NCI-H146 (cell line): ENCODE results near the gene STK32C.

Experiments
- DNase-seq: peaks from one replicate; lab custom pipeline; 2025; lab: John Stamatoyannopoulos, UW

STK32C gene

DNA sequence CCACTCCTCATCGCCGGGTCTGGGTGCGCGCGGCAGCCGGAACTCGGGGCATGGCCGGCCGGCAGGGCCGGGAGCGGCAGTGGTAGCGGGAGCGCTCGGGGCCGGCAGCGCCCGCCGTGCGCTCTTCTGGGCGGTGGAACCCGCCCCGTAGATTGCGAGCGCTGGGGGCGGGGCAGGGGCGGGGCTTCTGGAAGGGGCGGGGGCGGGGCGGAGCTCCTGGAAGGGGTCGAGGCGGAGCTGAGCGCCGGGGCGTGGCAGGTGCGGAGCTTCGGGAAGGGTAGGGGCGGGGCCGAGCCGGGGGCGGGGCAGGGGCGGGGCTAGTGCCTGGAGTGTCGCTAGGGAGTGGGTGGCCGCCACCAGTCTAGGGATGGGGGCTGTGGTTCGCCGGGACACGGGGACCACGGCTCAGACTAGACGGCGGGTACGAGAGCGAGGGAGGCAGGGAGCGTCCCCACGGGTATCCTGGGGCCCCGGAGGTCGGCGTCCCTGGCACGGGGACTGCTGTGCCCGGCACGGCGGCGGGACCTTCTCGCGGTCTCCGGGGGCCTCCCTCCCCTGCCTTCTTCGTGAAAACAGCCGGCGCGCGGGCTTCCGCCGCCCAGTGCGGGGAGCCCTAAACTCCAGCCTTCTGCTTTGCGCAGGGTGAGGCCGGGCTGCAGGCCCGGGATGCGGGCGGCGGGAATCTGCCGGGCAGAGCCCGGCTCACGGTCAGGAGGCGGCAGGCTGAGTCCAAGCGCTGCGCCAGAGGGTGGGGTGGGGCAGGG lies at the start of gene STK32C:
TSS of gene STK32C (minus strand) at position 128 of the 764 bp plus-strand sequence. CDS start at position 11, 117 bp downstream.
- peak; percentile 91 for DNase-seq

DNA sequence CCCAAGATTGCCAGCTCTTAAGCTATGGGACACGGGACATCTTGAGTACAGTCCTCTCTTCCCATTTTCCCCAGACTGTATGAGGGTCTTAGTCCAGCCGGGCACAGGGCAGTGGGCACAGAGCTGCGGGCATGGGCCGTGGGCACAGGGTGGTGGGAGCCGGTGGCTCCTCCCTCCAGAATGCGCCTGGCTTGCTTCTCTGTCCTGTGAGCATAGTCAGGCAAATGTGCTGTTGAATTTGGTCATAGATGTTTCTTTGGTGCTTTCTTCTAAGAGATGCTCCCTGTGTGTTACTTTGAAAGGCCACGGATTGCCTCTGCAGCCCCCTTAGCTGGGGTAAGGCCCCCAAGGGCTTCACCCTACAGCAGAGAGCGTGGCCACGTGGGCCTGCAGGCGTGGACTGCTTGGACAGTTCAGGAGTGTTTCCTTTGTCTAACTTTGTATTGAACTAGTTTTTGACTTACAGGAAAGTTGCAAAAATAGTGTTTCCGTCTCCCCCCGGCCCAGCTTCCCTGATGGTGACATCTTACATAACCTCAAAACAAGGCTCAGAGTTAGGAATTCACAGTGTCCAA lies 49.0 kb upstream of the STK32C start:
- DNase-seq = no peak

DNA sequence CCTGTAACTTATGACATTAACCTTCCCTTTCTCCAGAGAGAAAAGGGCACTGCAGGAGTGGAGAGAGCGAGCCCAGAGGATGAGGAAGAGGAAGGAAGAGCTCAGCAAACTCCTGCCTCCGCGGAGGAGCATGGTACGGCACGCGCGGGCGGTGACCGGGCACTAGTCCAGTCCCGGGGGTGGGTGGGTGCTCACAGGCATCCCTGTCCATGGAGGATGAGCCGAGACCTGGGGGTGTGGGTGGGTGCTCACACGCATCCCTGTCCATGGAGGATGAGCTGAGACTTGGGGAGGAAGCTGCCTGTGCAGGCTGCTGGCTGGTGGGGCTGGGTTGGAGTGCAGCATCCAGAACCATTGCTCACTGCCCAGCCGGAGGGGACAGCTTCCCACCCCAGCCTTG lies 48.0 kb upstream of the STK32C start:
- no peak for DNase-seq

DNA sequence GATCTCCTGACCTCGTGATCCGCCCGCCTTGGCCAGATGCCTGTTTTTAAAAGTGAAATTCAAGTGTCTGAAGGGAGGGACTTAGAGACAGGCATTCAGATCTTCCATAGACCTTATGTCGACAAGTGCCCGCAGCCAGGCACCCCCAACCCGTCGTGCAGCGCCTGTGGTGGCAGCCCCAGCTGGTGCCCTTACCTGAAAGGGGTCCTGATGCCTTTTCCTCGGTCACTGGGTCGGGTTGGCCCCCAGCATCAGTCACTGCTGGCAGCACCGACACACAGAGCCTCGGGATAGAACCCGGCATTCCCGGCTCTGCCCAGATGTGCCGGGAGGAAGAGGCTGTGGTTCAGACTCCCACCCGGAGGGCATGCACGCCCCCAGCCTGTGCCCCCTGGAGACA lies 47.5 kb upstream of the STK32C start:
- DNase-seq = no peak

DNA sequence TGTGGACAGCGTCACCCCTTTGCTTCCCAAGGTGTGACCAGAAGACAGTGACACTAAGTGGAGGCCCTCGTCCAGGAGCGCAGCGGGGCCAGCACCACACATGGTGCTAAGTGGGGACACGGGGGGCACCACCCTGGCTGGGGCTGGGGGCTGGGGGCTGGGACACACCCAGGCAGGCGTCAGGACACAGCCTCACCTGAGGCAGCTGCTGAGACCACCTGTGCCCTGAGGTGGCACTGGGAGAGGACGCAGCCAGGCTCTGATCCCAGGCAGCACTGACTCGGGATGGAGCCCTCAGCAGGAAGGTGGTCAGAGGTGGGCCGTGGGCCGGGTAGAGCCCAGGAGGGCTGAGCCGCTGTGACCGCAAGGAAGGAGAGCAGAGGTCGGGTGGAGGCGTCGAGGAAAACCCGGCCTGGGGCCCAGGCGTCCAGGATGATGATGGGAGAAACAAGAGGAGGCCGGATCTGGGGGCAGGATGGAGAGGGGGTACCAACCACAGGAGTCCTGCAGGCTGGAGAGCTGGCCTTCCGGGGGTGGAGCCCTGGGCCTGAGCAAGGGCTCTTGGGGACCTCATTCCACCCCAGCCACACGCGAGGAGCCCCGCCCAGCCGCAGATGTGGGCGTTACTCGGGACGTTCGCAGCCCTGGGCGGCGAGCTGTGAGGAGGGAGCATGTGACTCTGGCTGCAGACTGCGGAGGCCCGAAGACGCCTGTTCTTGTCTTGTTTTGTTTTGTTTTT lies 46.8 kb upstream of the STK32C start:
- no peak for DNase-seq

DNA sequence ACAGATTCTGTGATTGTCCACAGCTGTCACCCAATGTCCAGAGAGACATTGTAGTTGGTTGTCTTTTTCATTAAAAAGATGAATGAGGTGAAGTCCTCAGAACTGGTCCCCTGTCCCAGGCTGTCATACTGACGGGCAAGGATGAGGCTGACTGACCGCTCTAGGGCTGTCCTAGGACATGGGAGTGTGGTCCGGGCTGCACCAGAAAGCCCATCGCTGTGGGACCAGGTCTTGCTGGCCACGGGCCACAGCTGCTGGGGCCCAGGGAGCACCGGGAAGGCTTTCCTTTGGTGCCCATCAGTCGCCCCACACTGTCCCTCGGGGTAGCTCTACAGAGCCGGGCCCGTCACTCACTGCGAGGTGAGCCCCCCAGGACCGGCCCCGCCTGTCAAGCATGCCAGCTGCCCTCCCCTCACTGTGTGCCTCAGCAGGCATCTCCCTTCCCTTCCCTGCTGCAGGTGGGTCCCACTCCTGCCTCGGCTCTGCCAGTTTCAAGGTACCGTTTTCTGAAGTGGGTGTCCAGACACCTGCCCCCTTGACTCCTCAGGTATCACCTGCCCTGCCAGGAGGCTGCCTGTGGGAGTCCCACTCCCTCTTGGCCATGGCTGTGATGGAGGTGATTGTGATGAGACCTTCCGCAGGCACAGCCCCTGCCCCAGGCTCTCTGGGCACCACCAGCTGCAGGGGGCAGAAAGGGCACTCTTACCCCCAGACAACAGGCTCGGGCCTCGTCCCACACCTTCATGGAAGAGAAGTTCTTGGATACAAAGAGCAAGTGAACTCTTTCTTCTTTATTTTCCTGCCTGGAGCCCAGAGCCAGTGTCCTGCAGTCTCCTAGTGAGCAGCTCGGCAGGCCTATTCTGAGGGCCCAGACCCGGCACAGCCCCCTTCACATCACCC lies 46.0 kb upstream of the STK32C start:
- no peak for DNase-seq

DNA sequence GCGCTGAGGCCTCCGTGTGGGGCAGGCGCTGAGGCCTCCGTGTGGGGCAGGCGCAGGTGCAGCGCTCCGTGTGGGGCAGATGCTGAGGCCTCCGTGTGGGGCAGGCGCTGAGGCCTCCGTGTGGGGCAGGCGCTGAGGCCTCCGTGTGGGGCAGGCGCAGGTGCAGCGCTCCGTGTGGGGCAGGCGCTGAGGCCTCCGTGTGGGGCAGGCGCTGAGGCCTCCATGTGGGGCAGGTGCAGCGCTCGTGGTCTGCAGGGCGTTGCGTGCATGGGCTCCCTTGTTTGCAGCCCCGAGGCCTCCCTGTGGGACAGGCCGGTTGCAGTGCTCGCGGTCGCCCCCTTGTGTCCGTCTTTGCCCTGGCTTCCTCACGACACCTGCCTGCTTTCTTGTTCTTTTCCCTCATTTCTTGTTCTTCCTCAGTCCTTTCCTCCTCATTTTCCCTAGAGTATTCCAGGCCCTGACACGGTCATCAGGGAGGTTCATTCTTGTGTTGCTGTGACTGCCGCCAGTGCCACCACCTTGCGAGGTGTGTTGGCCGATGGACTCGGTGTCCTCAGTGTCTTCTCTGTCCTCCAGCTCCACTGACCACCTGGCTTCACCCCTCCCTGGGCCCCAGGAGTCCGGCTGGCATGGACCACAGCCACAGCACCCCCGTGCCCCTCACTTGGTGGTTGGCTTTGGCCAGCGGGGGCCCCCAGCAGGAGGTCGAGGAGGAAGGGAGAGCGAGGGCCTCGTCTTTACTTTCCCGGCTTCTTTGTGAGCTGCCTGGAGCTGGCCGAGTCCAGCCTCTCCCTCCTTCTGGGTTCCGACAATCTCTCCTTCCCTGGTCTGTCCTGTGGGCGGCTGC lies 44.9 kb upstream of the STK32C start:
- peak; percentile 23 for DNase-seq

DNA sequence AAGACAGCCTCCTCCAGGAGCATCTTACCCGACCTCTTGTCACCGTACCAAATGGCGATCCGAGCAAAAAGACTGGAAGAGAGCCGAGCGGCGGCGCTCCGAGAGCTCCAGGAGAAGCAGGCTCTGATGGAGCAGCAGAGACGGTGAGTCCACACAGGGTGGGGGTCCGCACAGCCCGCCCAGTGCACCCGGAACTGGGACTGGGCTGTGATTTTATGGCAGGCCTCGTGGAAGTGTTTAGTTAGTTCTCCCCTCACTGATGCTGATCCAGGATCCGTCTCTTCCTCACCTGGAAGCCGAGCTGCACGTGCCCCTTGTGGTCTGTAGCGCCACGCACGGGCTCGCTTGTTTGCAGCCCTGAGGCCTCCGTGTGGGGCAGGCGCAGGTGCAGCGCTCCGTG lies 43.9 kb upstream of the STK32C start:
- DNase-seq = no peak

DNA sequence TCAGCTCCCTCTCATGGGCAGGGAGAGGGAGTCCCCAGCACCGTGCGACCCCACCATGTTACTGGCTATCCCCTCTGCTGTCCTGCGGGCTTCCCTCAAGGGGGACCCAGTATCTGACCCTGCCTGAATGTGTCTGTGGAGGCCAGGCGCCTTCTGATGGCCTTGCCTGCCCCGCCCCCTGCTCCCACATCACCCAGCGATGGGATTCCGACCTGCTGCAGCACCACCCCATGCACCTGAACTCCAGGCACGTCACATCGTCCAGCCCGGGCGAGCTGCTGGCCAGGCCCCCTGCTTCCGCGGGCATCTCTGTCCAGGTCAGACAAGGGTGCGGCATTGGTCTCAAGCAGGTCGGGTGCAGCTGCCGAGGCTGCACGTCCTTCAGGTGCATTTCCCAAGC lies 43.2 kb upstream of the STK32C start:
- no peak for DNase-seq

DNA sequence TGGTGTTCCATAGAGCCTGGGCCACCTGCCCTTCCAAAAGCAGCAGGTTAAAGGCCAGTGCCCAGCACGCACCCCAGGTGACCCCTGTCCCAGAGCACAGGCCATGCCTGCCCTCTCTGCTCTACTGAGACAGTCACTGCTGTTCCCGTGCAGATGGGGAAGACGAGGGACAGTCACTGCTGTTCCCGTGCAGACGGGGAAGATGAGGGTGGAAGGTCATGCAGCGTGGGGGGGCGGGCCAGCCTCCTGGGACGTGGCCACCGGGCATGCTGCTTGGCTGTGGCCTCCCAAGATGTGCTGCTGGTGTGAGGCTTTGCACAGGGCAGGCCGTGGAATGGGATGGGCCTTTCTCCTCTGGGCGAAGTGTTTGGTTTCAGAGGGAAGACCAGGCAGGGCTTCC lies 42.6 kb upstream of the STK32C start:
- no peak for DNase-seq

DNA sequence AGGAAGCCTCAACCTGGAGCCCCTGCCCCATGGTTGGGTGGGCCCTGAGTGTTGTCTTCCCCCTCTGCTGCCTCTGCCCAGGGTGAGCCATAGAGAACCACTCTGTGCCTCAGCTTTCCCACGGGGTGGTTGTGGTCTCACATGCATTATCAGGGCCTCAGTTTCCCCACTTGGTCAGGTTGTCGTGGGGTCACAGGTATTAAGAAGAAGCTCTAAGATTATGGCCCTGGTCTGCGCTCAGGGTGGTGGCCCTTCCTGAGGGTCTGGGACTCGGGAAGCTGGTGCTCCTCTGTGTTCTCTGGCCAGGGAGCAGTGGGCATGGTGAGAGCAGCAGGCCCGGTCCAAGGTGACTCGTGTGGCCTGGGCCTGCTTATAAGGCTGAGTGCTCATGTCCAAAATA lies 42.0 kb upstream of the STK32C start:
- no peak for DNase-seq

DNA sequence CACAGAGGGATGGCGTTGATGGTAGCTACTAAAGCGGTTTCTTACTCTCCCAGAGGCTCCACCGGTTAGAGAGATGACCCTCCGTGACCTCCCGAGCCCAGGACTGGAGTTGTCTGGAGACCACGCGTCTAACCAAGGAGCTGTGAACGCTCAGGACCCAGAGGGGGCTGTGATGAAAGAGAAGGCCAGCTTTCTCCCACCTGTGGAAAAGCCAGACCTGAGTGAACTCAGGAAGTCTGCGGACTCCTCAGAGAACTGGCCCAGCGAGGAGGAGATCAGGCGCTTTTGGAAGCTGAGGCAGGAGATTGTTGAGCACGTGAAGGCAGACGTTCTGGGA lies 40.1 kb upstream of the STK32C start:
- DNase-seq = no peak

DNA sequence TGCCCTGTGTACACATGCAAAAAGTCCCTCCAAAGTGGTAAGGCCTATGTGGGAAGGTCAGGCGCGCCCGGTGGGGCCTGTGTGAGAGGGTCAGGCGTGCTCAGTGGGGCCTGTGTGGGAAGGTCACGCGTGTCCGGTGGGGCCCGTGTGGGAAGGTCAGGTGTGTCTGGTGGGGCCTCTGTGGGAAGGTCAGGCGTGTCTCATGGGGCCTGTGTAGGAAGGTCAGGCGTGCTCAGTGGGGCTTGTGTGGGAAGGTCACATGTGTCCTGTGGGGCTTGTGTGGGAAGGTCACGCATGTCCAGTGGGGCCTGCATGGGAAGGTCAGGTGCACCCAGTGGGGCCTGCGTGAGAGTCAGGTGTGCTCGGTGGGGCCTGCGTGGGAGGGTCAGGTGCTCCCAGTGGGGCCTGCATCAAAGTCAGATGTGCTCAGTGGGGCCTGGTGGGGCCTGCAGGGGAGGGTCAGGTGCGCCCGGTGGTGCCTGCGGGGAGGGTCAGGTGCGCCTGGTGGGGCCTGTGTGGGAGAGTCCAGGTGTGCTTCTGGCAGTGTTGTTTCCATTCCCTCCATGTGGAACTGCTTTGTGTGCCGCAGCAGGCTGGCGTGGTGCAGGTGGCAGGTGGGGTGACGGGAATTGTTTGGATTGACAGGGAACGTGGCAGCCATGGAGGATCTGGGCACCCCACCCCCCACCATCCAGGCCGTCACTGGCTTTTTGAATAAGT lies 39.6 kb upstream of the STK32C start:
- peak; percentile 39 for DNase-seq

DNA sequence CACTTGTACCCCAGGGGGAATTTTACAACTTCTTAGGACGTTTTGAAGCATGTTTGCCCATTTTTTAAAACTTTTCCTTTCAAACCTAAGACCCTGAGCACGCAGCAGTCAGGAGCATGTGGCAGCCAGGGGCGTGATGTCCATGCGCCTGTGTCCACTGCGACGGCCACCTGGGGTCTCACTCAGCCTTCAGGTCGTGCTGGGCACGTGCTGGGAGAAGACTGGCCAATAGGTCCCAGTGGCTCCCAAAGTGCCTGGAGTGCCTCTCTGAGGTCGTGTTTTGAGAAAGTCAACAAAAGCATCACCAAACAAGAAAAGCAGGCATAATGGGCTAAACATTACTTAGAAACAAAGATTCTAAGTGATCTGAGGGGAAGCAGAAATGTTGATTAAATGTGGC lies 39.1 kb upstream of the STK32C start:
- no peak for DNase-seq

DNA sequence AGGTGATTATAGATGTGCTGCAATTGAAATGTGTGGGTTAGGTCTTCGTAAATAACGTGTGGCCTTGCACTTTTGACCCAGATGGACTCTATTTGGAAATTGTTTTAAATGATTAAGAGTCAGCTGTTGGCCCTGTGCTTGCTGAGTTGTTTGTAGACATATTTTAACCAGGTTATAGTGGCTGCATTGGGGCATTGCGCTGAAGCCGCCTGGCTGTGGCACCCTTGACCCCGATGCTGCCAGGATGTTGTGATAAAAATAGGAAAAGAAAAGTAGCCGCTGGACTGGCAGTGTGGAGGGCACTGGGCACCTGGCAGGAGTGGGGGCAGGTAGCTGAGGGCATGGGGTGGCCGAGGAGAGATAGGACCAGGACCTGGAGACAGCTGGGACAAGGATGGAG lies 37.6 kb upstream of the STK32C start:
- no peak for DNase-seq

DNA sequence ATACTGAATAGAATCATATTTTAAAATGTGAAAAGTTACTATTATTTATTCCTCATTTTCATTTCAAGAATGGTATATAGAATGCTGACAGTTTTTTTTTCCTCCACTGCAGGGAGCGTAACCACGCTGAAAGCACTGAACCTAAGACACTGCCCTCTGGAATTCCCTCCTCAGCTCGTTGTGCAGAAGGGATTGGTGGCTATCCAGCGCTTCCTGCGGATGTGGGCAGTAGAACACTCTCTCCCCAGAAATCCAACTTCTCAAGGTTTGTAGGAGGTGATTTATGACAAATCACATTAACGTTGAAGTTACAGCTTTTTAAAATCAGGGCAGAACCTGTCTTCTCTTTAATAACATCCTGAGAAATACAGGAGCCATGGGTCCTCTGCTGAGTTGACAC lies 36.6 kb upstream of the STK32C start:
- no peak for DNase-seq

DNA sequence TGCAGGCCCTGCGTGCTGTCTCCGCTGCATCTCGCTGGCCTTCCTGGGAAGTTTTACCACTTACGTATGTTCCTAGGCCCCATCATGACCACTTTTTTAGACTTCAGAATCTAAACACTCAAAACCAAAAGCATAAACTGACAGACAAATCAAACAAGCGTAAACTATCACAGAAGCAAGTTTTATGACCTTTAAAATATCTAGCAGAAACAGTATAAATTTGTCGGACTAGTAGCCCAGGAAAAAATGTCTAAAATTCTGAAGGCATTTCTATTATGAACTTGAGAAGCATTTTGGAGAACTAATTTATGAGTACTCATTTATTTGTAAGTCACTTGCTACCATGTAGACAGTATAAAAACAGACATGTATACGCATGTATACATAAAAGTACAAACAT lies 34.8 kb upstream of the STK32C start:
- DNase-seq = no peak

DNA sequence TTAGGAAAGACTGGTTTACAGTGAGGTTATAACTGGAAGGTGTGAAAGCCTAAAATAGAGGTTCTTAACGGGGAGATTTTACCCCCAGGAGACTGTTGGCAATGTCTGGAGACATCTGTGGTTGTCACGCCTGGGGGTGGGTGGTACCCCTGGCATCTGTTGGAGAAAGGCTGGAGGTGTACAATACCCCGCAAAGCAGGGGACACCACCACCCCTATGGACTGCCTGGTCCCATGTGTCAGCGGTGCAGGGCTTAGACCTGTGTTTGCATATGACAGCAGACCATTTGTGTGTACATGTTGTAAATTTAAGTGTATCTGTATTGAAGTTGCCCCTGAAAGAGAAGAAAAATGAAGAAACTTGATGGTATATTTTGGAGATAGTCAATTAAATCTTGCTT lies 34.0 kb upstream of the STK32C start:
- DNase-seq = no peak

DNA sequence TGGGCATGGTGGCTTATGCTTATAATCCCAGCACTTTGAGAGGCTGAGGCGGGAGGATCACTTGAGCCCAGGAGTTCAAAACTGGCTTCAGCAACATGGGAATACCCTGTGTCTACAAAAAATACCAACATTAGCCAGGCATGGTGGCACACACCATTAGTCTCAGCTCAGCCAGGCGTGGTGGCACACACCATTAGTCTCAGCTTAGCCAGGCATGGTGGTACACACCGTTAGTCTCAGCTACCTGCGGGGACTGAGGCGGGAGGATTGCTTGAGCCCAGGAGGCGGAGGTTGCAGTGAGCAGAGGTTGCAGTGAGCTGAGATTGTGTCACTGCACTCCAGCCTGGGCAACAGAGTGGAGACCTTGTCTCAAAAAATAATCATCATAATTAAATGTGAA lies 33.3 kb upstream of the STK32C start:
- no peak for DNase-seq

DNA sequence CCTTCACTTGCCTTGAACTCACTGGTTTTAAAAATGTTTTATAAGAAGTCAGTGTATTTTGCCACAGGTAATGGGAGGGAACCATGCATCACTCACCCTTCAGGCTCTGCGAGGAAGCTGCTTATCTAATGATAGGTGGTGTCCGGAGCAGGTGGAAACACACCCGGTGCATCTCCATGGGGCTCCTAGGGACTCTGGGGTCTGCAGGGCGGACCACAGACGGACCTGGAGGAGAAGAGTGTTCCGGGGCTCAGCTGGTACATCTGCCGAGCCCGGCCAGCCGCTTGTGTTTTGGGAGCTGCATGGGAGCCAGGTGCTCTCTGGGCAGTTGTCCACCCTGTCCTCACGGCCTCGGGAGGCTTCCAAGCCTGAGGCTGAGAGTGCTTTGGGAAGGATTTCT lies 31.5 kb upstream of the STK32C start:
- DNase-seq = no peak

DNA sequence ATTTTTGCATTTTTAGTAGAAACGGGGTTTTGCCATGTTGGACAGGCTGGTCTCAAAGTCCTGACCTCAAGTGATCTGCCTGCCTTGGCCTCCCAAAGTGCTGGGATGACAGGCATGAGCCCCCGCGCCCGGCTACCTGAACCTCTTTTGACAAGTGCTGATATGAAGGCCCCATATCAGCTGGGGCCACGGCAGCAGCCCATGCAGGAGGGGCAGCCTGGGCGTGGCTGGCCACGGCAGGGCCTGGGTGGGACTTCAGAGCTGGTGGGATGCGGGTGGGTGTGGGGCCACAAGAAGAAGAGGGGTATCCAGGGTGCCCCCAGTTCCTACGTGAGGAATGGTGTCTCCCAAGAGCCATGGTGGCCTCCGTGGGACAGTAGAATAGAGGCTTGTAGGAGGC lies 31.1 kb upstream of the STK32C start:
- no peak for DNase-seq
